Fibroblast of lung (primary cell): ENCODE results near the gene NDUFAF8.

Experiments
- CTCF ChIP-seq, 2 donors: IDR thresholded peaks in 1 of 2; conservative IDR thresholded peaks in 1 of 2; 1 replicate in 1 of 2; 2 replicates in 1 of 2; pipeline ENCODE4 v1.5.1; 2011 to 2012; ENCODE audit warnings: low read length in 2 of 2, control low read depth in 1 of 2, inconsistent platforms in 1 of 2, low read depth in 1 of 2, mild to moderate bottlenecking in 1 of 2
- EZH2 ChIP-seq: IDR thresholded peaks from 2 replicates; pipeline ENCODE4 v1.5.1; 2012; ENCODE audit warnings: low read length, control low read depth, mild to moderate bottlenecking; ENCODE audit errors: missing control alignments

GRCh38 chr17:81274471-81274855 lies 35.3 kb downstream of the NDUFAF8 start:
- TF ChIP-seq CTCF (conservative IDR thresholded peaks at IDR 0.05 in 1 of 2, IDR thresholded peaks at IDR 0.05 in 1 of 2; ENCODE audit: low read depth in 1 of 2, low read length in 2 of 2): no peak
- no peak for TF ChIP-seq EZH2
